ENCODE results near the gene TEX12.

TEX12 gene

GRCh38 chr11:112177589-112177988, 10.4 kb downstream of the TEX12 start:
- no peaks in the 10 kb centered on the region for H4K20me1 ChIP-seq (ENCODE audit: control insufficient read depth, insufficient read depth, low read depth, low read length)
- no peak overlapping the region for H3K4me2 ChIP-seq (ENCODE audit: low read length)
- H3K27ac ChIP-seq (ENCODE audit: low read depth, low read length): no peak overlapping the region
- H3K36me3 ChIP-seq (ENCODE audit: control insufficient read depth, low read length): no peaks in the 10 kb centered on the region
- no peaks in the 10 kb centered on the region for H3K79me2 ChIP-seq (ENCODE audit: control insufficient read depth, low read length)
- no peaks in the 10 kb centered on the region for H3K9me2 ChIP-seq (replicated peaks; ENCODE audit: control insufficient read depth, low read length)
- TF ChIP-seq, protein P1, sequence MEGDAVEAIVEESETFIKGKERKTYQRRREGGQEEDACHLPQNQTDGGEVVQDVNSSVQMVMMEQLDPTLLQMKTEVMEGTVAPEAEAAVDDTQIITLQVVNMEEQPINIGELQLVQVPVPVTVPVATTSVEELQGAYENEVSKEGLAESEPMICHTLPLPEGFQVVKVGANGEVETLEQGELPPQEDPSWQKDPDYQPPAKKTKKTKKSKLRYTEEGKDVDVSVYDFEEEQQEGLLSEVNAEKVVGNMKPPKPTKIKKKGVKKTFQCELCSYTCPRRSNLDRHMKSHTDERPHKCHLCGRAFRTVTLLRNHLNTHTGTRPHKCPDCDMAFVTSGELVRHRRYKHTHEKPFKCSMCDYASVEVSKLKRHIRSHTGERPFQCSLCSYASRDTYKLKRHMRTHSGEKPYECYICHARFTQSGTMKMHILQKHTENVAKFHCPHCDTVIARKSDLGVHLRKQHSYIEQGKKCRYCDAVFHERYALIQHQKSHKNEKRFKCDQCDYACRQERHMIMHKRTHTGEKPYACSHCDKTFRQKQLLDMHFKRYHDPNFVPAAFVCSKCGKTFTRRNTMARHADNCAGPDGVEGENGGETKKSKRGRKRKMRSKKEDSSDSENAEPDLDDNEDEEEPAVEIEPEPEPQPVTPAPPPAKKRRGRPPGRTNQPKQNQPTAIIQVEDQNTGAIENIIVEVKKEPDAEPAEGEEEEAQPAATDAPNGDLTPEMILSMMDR (IDR thresholded peaks at IDR 0.05; ENCODE audit: low read depth, low read length, poor library complexity, severe bottlenecking): no peak
- TF ChIP-seq EZH2phosphoT487 (IDR thresholded peaks at IDR 0.05; ENCODE audit: borderline replicate concordance, low read length): no peak
- peaks cover 6% of the 10 kb centered on the region for H3K27me3 ChIP-seq (ENCODE audit: control insufficient read depth, low read length)
- H3K9me3 ChIP-seq (ENCODE audit: control insufficient read depth, insufficient read depth, low read length): no peaks in the 10 kb centered on the region
- H3K4me3 ChIP-seq (ENCODE audit: low read length): no peak overlapping the region
- H3K4me1 ChIP-seq (ENCODE audit: control insufficient read depth, low read length): peaks cover 4% of the 10 kb centered on the region
- no peaks in the 10 kb centered on the region for H3F3A ChIP-seq (ENCODE audit: control insufficient read depth, insufficient read depth)

GRCh38 chr11:112178428-112178827, 11.3 kb downstream of the TEX12 start:
- Histone ChIP-seq H3K4me3 (ENCODE audit: low read length) (no peak overlapping the region), H3K9me3 (ENCODE audit: control insufficient read depth, insufficient read depth, low read length) (no peaks in the 10 kb centered on the region), H3F3A (ENCODE audit: control insufficient read depth, insufficient read depth) (no peaks in the 10 kb centered on the region), H3K36me3 (ENCODE audit: control insufficient read depth, low read length) (no peaks in the 10 kb centered on the region), H3K27me3 (ENCODE audit: control insufficient read depth, low read length) (peaks cover 6% of the 10 kb centered on the region), H4K20me1 (ENCODE audit: control insufficient read depth, insufficient read depth, low read depth, low read length) (no peaks in the 10 kb centered on the region), H3K79me2 (ENCODE audit: control insufficient read depth, low read length) (no peaks in the 10 kb centered on the region), H3K9me2 (replicated peaks; ENCODE audit: control insufficient read depth, low read length) (no peaks in the 10 kb centered on the region), H3K4me1 (ENCODE audit: control insufficient read depth, low read length) (peaks cover 4% of the 10 kb centered on the region), H3K4me2 (ENCODE audit: low read length) (no peak overlapping the region), H3K27ac (ENCODE audit: low read depth, low read length) (no peak overlapping the region)
- no peak for TF ChIP-seq EZH2phosphoT487 (IDR thresholded peaks at IDR 0.05; ENCODE audit: borderline replicate concordance, low read length)
- TF ChIP-seq, protein P1 (IDR thresholded peaks at IDR 0.05; ENCODE audit: low read depth, low read length, poor library complexity, severe bottlenecking): no peak

- H3K36me3 ChIP-seq (ENCODE audit: control insufficient read depth, low read length): no peaks in the 10 kb centered on the region
- no peak overlapping the region for H3K4me2 ChIP-seq (ENCODE audit: low read length)
- peaks cover 4% of the 10 kb centered on the region for H3K4me1 ChIP-seq (ENCODE audit: control insufficient read depth, low read length)
- H3K9me3 ChIP-seq (ENCODE audit: control insufficient read depth, insufficient read depth, low read length): no peaks in the 10 kb centered on the region
- peaks cover 6% of the 10 kb centered on the region for H3K27me3 ChIP-seq (ENCODE audit: control insufficient read depth, low read length)
- H3K79me2 ChIP-seq (ENCODE audit: control insufficient read depth, low read length): no peaks in the 10 kb centered on the region
- no peaks in the 10 kb centered on the region for H4K20me1 ChIP-seq (ENCODE audit: control insufficient read depth, insufficient read depth, low read depth, low read length)
- no peak overlapping the region for H3K27ac ChIP-seq (ENCODE audit: low read depth, low read length)
- no peaks in the 10 kb centered on the region for H3F3A ChIP-seq (ENCODE audit: control insufficient read depth, insufficient read depth)
- H3K4me3 ChIP-seq (ENCODE audit: low read length): no peak overlapping the region
- TF ChIP-seq EZH2phosphoT487 (IDR thresholded peaks at IDR 0.05; ENCODE audit: borderline replicate concordance, low read length): no peak
- TF ChIP-seq, protein P1 (IDR thresholded peaks at IDR 0.05; ENCODE audit: low read depth, low read length, poor library complexity, severe bottlenecking): no peak
- no peaks in the 10 kb centered on the region for H3K9me2 ChIP-seq (replicated peaks; ENCODE audit: control insufficient read depth, low read length)
Observed at GRCh38 chr11:112178936-112179335, 11.8 kb downstream of the TEX12 start.

GRCh38 chr11:112179601-112180000, 12.4 kb downstream of the TEX12 start:
- no peaks in the 10 kb centered on the region for H3K9me2 ChIP-seq (replicated peaks; ENCODE audit: control insufficient read depth, low read length)
- H3K36me3 ChIP-seq (ENCODE audit: control insufficient read depth, low read length): no peaks in the 10 kb centered on the region
- peaks cover 6% of the 10 kb centered on the region for H3K27me3 ChIP-seq (ENCODE audit: control insufficient read depth, low read length)
- no peaks in the 10 kb centered on the region for H4K20me1 ChIP-seq (ENCODE audit: control insufficient read depth, insufficient read depth, low read depth, low read length)
- H3K4me1 ChIP-seq (ENCODE audit: control insufficient read depth, low read length): peaks cover 4% of the 10 kb centered on the region
- no peaks in the 10 kb centered on the region for H3K9me3 ChIP-seq (ENCODE audit: control insufficient read depth, insufficient read depth, low read length)
- H3F3A ChIP-seq (ENCODE audit: control insufficient read depth, insufficient read depth): no peaks in the 10 kb centered on the region
- H3K27ac ChIP-seq (ENCODE audit: low read depth, low read length): no peak overlapping the region
- H3K4me2 ChIP-seq (ENCODE audit: low read length): no peak overlapping the region
- no peak overlapping the region for H3K4me3 ChIP-seq (ENCODE audit: low read length)
- H3K79me2 ChIP-seq (ENCODE audit: control insufficient read depth, low read length): no peaks in the 10 kb centered on the region
- TF ChIP-seq, protein P1 (IDR thresholded peaks at IDR 0.05; ENCODE audit: low read depth, low read length, poor library complexity, severe bottlenecking): no peak
- TF ChIP-seq EZH2phosphoT487 (IDR thresholded peaks at IDR 0.05; ENCODE audit: borderline replicate concordance, low read length): no peak

Data from DOHH2 (cell line).